GM19463 (cell line): ENCODE measurements around the gene GOLGA6L22.
"Not testable (repeated sequence)": the region's sequence is repeated elsewhere in the genome, so short reads cannot be mapped to it uniquely, and the experiment has no call there.

Source experiments
- ATAC-seq: cut with Tn5 transposase; IDR thresholded peaks from one replicate; pipeline ENCODE4 v1.9.1; 2021; ENCODE audit warnings: mild to moderate bottlenecking, moderate library complexity; ENCODE audit not compliant: unreplicated experiment

GOLGA6L22 gene, protein sequence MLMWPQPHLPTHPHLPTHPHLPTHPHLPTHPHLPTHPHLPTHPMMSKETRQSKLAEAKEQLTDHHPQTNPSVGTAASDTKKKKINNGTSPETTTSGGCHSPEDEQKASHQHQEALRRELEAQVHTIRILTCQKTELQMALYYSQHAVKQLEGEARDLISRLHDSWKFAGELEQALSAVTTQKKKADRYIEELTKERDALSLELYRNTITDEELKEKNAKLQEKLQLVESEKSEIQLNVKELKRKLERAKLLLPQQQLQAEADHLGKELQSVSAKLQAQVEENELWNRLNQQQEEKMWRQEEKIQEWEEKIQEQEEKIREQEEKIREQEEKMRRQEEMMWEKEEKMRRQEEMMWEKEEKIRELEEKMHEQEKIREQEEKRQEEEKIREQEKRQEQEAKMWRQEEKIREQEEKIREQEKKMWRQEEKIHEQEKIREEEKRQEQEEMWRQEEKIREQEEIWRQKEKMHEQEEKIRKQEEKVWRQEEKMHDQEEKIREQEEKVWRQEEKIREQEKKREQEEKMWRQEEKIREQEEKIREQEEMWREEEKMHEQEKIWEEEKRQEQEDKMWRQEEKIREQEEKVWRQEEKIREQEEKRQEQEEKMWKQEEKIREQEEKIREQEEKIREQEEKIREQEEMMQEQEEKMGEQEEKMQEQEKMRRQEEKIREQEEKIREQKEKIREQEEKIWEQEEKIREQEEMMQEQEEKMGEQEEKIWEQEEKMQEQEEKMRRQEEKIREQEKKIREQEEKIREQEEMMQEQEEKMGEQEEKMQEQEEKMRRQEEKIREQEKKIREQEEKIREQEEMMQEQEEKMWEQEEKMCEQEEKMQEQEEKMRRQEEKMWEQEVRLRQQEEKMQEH

DNA sequence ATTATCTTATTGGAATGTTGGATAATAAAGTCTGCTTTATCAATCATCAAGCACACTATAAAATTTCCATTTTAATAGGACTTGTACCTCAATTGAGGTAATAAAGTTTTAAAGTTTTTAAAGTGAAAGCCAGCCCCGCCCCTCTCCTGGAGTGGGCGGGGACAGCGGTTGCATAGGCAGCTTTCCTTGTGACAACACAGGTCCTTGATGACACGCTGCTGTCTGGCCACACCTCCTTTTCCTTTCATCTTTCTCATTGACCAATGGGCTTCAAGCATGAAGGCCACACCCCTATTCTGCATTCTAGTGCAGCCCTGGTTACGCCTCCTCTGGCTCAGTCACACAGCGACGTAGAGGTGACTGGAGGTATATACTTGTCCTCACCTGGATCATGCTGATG lies at the start of gene GOLGA6L22:
Gene GOLGA6L22, plus strand, starts transcription at position 301 of the 400 bp plus-strand sequence. Its CDS starts 91 bp downstream, at position 392.
- not testable (repeated sequence) for ATAC-seq

DNA sequence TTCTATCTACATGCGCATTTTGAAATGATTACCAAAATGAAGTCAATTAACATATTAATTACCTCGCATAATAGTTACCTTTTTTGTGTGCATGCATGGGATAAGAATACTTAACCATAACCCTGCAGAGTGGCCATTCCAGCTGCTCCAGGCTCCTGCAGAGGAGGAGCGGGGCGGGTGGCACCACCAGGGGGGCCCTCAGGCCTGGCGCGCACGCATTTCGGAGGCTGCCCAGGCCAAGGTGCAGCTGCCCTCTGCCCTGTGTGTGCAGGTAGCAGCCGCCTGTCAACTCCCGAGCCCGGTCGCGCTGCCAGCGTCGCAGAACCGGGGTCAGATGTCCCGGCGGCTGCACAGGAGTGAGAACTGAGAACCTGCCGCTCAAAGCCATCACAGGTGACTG lies 41.4 kb upstream of the GOLGA6L22 start:
- ATAC-seq: not testable (repeated sequence)

DNA sequence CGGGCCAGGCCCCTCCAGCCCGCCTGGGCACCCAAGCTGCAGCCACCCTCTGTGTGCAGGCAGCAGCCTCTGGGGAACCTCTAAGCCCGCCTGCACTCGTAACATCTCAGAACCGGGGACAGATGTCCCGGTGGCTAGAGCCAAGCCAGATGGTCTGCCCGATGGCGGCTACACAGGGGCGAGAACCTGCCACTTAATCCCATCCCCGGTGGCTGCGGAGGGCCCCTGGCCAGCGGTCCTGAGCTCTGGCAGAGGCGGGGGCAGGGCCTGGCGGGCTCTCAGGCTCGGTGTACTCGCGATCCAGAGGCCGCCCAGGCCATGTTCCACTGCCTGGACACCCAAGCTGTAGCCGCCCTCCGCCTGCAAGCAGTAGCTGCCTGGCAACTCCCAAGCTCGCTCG lies 40.9 kb upstream of the GOLGA6L22 start:
- not testable (repeated sequence) for ATAC-seq

DNA sequence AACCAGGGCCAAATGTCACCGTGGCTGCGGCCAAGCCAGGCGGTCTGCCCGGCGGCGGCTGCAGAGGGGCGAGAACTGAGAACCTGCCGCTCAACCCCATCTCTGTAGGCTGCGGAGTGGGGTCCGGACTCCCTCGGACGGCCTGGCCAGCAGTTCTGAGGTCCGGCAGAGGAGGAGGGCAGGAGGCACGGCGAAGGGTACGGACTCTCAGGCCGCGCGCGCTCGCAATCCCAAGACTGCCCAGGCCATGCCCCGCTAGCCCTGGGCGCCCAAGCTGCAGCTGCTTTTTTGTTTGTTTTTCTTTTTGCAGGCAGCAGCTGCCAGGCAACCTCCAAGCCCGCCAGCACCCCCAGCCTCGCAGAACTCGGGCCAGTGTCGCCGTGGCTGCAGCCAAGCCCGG lies 40.5 kb upstream of the GOLGA6L22 start:
- ATAC-seq: not testable (repeated sequence)

DNA sequence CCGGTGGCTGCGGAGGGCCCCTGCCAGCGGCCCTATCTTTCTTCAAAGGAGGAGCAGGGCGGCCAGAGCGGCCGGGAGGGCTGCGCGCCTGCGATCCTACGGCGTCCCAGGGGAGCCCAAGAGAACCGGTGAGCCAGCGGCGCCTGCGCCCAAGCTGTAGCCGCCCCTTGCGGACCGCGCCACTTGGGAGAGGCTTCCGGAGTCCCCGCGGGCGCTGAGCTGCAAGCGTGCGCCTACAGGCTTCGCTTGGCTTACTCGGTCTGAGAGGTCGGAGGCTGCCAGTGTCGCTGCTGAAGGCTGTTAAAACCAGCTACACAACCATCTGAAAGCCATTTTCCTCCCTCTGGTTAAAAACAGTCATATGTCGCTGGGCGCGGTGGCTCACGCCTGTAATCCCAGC lies 40.0 kb upstream of the GOLGA6L22 start:
- not testable (repeated sequence) for ATAC-seq

DNA sequence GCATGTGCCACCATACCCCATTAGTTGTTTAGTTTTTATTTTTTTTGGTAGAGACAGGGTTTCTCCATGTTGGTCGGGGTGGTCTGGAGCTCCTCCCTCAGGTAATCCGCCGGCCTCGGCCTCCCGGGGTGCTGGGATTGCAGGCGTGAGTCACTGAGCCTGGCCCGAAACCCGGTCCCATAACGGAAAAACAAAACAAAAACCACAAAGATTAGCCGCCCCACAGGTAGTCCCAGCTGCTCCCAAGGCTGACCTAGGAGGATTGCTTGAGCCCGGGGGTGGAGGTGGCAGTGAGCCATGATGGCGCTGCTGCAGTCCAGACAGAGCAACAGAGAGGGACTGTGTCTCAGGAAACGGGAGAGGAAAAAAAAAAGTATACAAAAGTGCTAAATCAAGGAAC lies 38.4 kb upstream of the GOLGA6L22 start:
- ATAC-seq: not testable (repeated sequence)

DNA sequence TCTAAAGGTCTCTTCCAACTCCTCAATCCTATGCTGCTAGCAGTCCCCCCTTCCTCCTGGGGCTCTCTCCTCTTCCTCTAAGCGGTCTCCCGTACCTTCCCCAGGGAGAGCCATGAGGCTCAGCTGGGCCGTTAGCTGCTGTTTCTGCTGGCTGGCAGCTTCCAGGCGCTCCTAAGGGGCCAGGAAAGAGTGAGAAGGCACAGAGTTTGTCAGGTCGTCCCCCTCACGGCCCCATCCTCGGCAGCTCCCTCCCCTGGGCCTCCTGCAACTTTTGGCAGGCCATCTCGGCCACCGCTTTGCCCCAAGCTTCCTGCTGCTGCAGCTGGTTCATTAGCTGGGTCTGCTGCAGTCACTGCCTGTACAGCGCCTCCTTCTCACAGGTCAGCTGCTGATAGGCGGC lies 29.3 kb upstream of the GOLGA6L22 start:
- not testable (repeated sequence) for ATAC-seq

DNA sequence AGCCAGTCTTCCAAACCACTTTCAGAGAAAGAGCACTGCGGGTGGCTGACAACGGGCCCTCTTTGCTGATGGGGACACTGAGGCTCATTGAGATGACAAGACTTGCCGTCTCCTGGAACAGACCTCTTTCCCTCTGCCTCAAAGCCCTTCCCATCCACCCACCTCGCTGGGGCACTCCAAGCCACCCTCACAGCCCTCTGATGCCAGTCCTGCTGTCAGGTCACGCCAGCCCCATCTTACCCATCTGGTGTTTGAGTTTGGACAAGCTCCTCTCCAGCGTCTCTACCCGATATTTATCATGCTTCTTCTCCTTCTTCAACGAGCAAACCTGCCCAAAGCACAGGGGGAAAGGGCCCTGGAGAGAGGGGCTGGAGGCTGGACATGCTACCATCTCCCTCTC lies 27.0 kb upstream of the GOLGA6L22 start:
- not testable (repeated sequence) for ATAC-seq

DNA sequence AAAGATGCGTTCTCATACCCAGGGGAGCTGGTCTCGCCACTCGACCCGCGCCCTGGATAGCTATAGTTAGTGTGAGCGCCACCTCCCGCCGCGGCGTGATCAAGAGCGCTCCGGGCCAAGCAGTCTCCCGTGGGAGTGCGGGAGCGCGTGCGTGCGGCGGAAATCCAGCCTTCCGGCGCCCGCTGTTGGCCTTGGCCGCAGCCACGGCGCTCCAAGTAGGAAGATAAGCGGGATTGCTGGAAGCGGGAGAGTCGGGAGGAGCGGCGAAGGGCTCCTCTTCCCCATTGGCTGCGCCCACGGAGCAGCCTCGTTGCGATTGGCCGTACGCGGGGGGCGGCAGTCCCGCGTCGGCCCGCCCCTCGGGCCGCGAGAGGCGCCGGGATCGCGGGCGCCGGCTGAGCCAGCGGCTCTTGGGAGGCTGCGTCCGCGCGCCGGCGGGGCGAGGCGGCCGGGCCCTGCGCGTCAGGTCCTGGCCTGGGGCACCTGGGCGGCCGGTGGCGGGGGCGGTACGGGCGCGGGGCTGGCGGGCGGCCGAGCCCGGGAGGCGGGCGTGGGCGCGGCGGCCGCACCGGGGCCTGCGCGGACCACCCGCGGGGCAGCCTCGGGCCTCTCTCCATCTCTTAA lies 35.9 kb downstream of the GOLGA6L22 start:
- not testable (repeated sequence) for ATAC-seq

DNA sequence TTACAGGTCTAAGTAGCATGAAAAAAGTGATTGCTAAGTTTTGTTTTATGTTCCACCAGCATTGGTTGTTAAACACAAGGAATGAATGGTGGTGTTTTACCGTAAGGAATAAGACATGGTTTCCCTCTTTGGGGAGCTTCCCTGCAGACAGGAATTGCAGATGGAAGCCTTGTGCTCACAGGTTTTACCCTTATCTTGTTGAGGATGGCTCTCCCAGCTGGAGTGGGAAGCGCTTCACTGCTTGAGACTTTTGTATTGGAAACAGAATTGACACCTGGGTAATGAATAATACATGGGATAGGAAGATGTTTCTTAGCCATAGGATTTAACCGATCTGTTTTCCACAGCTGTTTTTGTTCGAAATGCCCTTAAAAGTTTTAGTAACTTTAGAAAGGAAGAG lies 38.5 kb downstream of the GOLGA6L22 start:
- not testable (repeated sequence) for ATAC-seq

DNA sequence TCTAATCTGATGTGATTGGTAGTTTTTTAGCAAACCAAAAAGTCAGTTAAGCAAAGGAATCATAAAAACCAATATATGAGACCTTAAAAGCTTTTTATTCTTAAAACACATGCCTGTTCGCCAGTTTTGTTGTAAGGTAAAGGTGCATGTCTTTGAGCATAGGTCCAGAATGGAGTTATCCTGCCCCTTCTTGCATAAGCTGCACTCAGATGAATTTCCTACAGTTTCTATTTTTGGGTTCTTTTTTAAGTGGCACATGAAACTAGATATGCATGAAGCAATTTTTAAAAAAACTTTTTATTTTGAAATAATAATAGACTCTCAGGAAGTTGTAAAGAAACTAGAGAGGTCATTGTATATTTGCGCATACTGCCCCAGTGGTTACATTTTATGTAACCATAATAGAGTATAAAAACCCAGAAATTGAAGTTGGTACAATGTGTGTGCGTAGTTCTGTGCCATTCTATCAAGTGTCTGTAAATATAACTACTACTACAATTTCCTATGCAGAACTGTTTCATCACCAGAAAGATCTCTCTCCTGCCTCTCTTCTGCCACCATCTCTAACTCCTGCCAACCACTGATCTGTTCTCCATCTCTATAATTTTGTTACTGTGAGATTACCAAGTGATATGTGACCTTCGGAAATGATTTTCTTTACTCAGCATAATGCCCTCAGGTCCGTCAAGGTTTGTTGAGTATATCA lies 39.7 kb downstream of the GOLGA6L22 start:
- ATAC-seq: not testable (repeated sequence)

DNA sequence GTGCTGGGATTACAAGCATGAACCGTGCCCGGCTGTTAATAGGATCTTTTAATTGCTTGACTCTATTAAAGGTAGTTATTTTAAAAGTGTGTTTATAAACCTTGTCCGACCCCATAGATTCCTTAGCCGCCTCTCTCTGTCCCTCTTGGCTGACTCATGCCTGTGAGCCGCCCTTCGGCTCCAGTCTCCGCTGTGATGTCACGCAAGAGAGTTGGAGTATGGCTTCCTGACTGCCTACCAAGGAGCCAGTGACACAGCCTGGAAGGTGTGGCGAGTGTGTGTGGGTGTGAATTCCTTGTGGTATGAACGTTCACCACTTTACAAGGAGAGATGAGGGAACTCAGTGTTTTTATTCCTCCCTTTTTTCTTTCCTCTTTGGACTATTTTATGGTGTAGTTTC lies 43.6 kb downstream of the GOLGA6L22 start:
- ATAC-seq: not testable (repeated sequence)

DNA sequence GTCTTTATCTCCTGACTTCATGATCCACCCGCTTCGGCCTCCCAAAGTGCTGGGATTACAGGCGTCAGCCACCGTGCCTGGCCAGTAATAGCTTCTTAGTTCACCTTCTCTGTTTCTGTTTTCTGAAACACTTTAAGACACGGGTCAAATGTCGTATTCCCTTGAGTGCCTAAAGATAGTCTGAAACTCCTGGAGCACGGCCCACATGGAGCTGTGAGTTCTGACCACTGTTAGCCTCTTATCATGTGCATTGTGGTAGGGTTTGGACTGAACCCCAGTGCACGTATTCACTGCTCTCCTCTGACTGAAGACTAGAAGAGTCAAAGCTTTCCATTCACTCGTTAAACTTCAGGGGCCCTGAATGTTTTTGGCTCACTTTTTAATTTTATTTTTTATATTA lies 48.3 kb downstream of the GOLGA6L22 start:
- ATAC-seq: not testable (repeated sequence)

DNA sequence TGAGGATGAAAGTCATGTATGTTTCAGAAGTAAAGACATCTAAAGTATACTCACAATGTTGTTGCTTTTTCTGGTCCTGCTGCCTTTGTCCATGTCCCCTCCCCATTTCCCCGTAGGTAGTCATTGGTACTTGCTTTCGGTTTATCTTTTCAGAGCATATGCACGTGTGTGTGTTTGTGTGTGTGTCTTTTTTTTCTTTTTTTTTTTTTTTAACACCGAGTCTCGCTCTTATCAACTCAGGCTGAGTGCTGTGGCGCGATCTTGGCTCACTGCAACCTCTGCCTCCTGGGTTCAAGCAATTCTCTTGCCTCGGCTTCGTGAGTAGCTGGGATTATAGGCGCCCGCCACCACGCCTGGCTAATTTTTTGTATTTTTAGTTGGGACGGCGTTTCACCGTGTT lies 57.4 kb downstream of the GOLGA6L22 start:
- ATAC-seq: not testable (repeated sequence)
